B cell (primary cell): ENCODE results near the gene SLC48A1. TPM values are rescaled to one million over a fixed set of nuclear protein-coding genes. Genes with fewer than 3 reads are reported as not detected.

Experiments
- ATAC-seq: fragments of 200-7000 bp; cut with Tn5 transposase; one replicate; pipeline ENCODE4 v1.10.0; 2021; ENCODE audit warnings: low read depth, mild to moderate bottlenecking, moderate number of reproducible peaks, moderate library complexity
- CTCF ChIA-PET: fragments of 350-600 bp; sonication (Branson Sonifier 250); formaldehyde crosslinking; loops from one replicate; lab custom pipeline; 2021; ENCODE audit warnings: antibody characterized with exemption, inconsistent platforms; lab: Charles Lee
- POLR2A ChIA-PET: fragments of 350-600 bp; sonication (Branson Sonifier 250); formaldehyde crosslinking; loops from one replicate; lab custom pipeline; 2021; ENCODE audit warnings: antibody characterized with exemption; lab: Charles Lee
- DNase-seq: peaks from one replicate; pipeline ENCODE4 v3.0.0; 2013
- H2AFZ ChIP-seq: 2 replicates; pipeline ENCODE4 v1.6.1; 2012; ENCODE audit warnings: mild to moderate bottlenecking, low read depth, low read length; ENCODE audit not compliant: insufficient read depth, poor library complexity, severe bottlenecking
- H3K27ac ChIP-seq, 2 donors: 1 replicate in 1 of 2; 2 replicates in 1 of 2; pipeline ENCODE4 v1.5.1; 2012 to 2013; ENCODE audit warnings: low read length in 2 of 2, mild to moderate bottlenecking in 2 of 2, moderate library complexity in 1 of 2
- H3K27me3 ChIP-seq, 4 experiments: fragments of 200-600 bp in 1 of 4; sonication (generic) in 1 of 4; replicated peaks in 1 of 4; 1 replicate in 2 of 4; 2 replicates in 2 of 4; pipeline versions ENCODE4 v1.6.1 to v1.7.0; 2013 to 2016; ENCODE audit warnings: low read length in 3 of 4, mild to moderate bottlenecking in 2 of 4, mixed read lengths in 1 of 4, moderate library complexity in 1 of 4; ENCODE audit not compliant: insufficient read depth in 4 of 4, control insufficient read depth in 3 of 4; ENCODE audit errors: control extremely low read depth in 1 of 4
- H3K36me3 ChIP-seq, 2 experiments: replicated peaks in 1 of 2; 1 replicate in 1 of 2; 2 replicates in 1 of 2; pipeline versions ENCODE4 v1.6.1 to v1.7.1; 2013; ENCODE audit warnings: low read length in 1 of 2; ENCODE audit not compliant: insufficient read depth in 2 of 2, control insufficient read depth in 1 of 2; ENCODE audit errors: control extremely low read depth in 1 of 2, extremely low read depth in 1 of 2
- H3K4me1 ChIP-seq, 2 donors: fragments of 200-600 bp in 1 of 2; sonication (generic) in 1 of 2; 1 replicate in 1 of 2; 2 replicates in 1 of 2; pipeline versions ENCODE4 v1.5.1 to v1.6.1; 2013 to 2017; ENCODE audit warnings: low read length in 2 of 2; ENCODE audit not compliant: control insufficient read depth in 2 of 2, insufficient read depth in 2 of 2
- H3K4me2 ChIP-seq: replicated peaks from 2 replicates; pipeline ENCODE3; 2012; ENCODE audit warnings: mild to moderate bottlenecking, low read depth, low read length; ENCODE audit not compliant: poor library complexity, severe bottlenecking
- H3K4me3 ChIP-seq, 5 experiments: fragments of 200-600 bp in 1 of 5; sonication (generic) in 1 of 5; 1 replicate in 3 of 5; 2 replicates in 2 of 5; pipeline versions ENCODE4 v1.5.1 to v1.7.0; 2011 to 2016; ENCODE audit warnings: low read length in 4 of 5, mild to moderate bottlenecking in 4 of 5, low read depth in 2 of 5, control low read depth in 1 of 5, moderate library complexity in 1 of 5; ENCODE audit not compliant: insufficient read depth in 1 of 5; ENCODE audit errors: control extremely low read depth in 1 of 5, extremely low read depth in 1 of 5
- H3K79me2 ChIP-seq: fragments of 200-600 bp; sonication (generic); one replicate; pipeline ENCODE4 v1.6.0; 2016; ENCODE audit warnings: low read length; ENCODE audit not compliant: control insufficient read depth, insufficient read depth
- H3K9ac ChIP-seq: fragments of 200-600 bp; sonication (generic); 2 replicates; pipeline ENCODE4 v1.6.1; 2017; ENCODE audit warnings: mild to moderate bottlenecking, low read length, moderate library complexity
- H3K9me3 ChIP-seq, 3 donors: one replicate each; pipeline versions ENCODE4 v1.6.1 to v1.7.1; 2013; ENCODE audit warnings: low read length in 2 of 3; ENCODE audit not compliant: control insufficient read depth in 2 of 3, insufficient read depth in 1 of 3; ENCODE audit errors: control extremely low read depth in 1 of 3
- H4K20me1 ChIP-seq: 2 replicates; pipeline ENCODE4 v1.6.0; 2012; ENCODE audit warnings: mild to moderate bottlenecking, low read length; ENCODE audit not compliant: insufficient read depth, control insufficient read depth, poor library complexity, severe bottlenecking
- H3K27ac Mint-ChIP-seq: one replicate; pipeline ENCODE4 v1.8.0; 2021; ENCODE audit warnings: mixed read lengths
- H3K27me3 Mint-ChIP-seq: one replicate; pipeline ENCODE4 v1.8.0; 2021; ENCODE audit warnings: mixed read lengths
- H3K4me1 Mint-ChIP-seq: one replicate; pipeline ENCODE4 v1.8.0; 2021; ENCODE audit warnings: mixed read lengths
- H3K4me3 Mint-ChIP-seq: one replicate; pipeline ENCODE4 v1.8.0; 2021; ENCODE audit warnings: mixed read lengths
- H3K9me3 Mint-ChIP-seq: one replicate; pipeline ENCODE4 v1.8.0; 2022; ENCODE audit warnings: mixed read lengths; ENCODE audit not compliant: insufficient read depth
- EZH2 ChIP-seq: IDR thresholded peaks from 2 replicates; pipeline ENCODE4 v1.6.1; 2012; ENCODE audit warnings: borderline replicate concordance, low read depth, mild to moderate bottlenecking, moderate library complexity, low read length; ENCODE audit not compliant: insufficient read depth, poor library complexity, severe bottlenecking
- WGBS: methylation state at CpG from one replicate; pipeline ENCODE4 v1.1.5; 2013; ENCODE audit warnings: missing lambda C conversion rate; ENCODE audit not compliant: insufficient coverage; 5-methylcytosine and 5-hydroxymethylcytosine counted together
- intact Hi-C: fragments of 100-400 bp; cut with micrococcal nuclease; formaldehyde crosslinking; loops from one replicate; pipeline ENCODE4 v1.10.0; 2022
- polyA plus RNA-seq: library from polyadenylated mRNA; depleted of rRNA; stranded (reverse); fragments of >200 nt; gene quantifications from 2 replicates; pipeline ENCODE4 v1.2.3, GENCODE V29; 2012
- total RNA-seq, 2 donors: library from RNA; stranded (reverse); fragments of 120-200 nt in 1 of 2; gene quantifications; 1 replicate in 1 of 2; 2 replicates in 1 of 2; pipeline versions ENCODE4 v1.2.3 to v1.2.4, GENCODE V29; 2013 to 2022
- TF ChIP-seq, protein P1 (sequence below): fragments of 200-600 bp; IDR thresholded peaks from one replicate; pipeline ENCODE4 v1.8.0; 2022; ENCODE audit warnings: antibody characterized with exemption, mild to moderate bottlenecking

SLC48A1 gene
- total and polyA plus RNA-seq, 2 donors (not counting 1 experiment from before 2014, with no cell fraction given) = 8.0 to 20.0 TPM

- peak overlapping the region; percentile 77 for H3K9ac ChIP-seq
- peak overlapping the region; percentile 91 for H3K27ac Mint-ChIP-seq
- CTCF ChIA-PET = interaction anchor here (1.0 to 38.8 kb wide), 11 partner anchors 9 to 721 kb away, joined by 3 to 1203 read pairs (median 4); partner anchors contain the start of gene SLC48A1
Observed at GRCh38 chr12:47816403-47817271, 43.6 kb downstream of the SLC48A1 start.

More at GRCh38 chr12:47816403-47817271, 43.6 kb downstream of the SLC48A1 start:
- Histone ChIP-seq H4K20me1 (no peaks in the 10 kb centered on the region), H3K36me3 (no peaks in the 10 kb centered on the region), H2AFZ (peak overlapping the region; percentile 11), H3K27me3 (no peaks in the 10 kb centered on the region), H3K4me1 (peaks cover 70 to 82% of the 10 kb centered on the region in 2 donors), H3K9me3 (no peaks in the 10 kb centered on the region), H3K27ac (peak overlapping the region; percentile 67 to 96), H3K4me2 (peak overlapping the region; percentile 79), H3K79me2 (peaks cover 83% of the 10 kb centered on the region), H3K4me3 (peak overlapping the region in 1 of 5 experiments; percentile 11)
- TF ChIP-seq, protein P1, sequence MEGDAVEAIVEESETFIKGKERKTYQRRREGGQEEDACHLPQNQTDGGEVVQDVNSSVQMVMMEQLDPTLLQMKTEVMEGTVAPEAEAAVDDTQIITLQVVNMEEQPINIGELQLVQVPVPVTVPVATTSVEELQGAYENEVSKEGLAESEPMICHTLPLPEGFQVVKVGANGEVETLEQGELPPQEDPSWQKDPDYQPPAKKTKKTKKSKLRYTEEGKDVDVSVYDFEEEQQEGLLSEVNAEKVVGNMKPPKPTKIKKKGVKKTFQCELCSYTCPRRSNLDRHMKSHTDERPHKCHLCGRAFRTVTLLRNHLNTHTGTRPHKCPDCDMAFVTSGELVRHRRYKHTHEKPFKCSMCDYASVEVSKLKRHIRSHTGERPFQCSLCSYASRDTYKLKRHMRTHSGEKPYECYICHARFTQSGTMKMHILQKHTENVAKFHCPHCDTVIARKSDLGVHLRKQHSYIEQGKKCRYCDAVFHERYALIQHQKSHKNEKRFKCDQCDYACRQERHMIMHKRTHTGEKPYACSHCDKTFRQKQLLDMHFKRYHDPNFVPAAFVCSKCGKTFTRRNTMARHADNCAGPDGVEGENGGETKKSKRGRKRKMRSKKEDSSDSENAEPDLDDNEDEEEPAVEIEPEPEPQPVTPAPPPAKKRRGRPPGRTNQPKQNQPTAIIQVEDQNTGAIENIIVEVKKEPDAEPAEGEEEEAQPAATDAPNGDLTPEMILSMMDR = no peak
- no peak for TF ChIP-seq EZH2
- no peaks in the 10 kb centered on the region for H3K27me3 Mint-ChIP-seq
- intact Hi-C loops = loop anchor here (5.0 kb wide), 1 partner anchor 291 kb away; the partner anchor contains the start of gene SENP1
- peaks cover 84% of the 10 kb centered on the region for H3K4me1 Mint-ChIP-seq
- no peaks in the 10 kb centered on the region for H3K9me3 Mint-ChIP-seq
- DNase-seq (no peak), ATAC-seq (no peak)
- H3K4me3 Mint-ChIP-seq = peak overlapping the region; percentile 93
- WGBS = 32% methylated on average over 4 of the region's 12 CpGs
- POLR2A ChIA-PET = interaction anchor here (0.7 to 17.3 kb wide), 4 partner anchors 8 to 53 kb away, joined by 3 to 264 read pairs (median 4); no protein-coding TSS in a partner anchor
